ENCODE data around the gene RAB36. TPM values are rescaled to one million over a fixed set of nuclear protein-coding genes. Genes with fewer than 3 reads are reported as not detected.

RAB36 gene
- total RNA-seq, 1 donor from 2014 or later = 2.2 TPM

GRCh38 chr22:23164091-23164490 lies 18.8 kb downstream of the RAB36 start:
- no peak for TF ChIP-seq CTCF (IDR thresholded peaks at IDR 0.05; ENCODE audit: unreplicated experiment)
- H3K9me3 Mint-ChIP-seq (ENCODE audit: unreplicated experiment) = no peaks in the 10 kb centered on the region
- DNase-seq (ENCODE audit: low spot score) = no peak
- H3K4me1 Mint-ChIP-seq (ENCODE audit: unreplicated experiment) = no peaks in the 10 kb centered on the region
- peaks cover 3% of the 10 kb centered on the region for H3K36me3 Mint-ChIP-seq (ENCODE audit: low read depth, unreplicated experiment)
- peaks cover 2% of the 10 kb centered on the region for H3K27me3 Mint-ChIP-seq (ENCODE audit: unreplicated experiment)
- no peak overlapping the region for H3K4me3 Mint-ChIP-seq (ENCODE audit: unreplicated experiment)
- no peak overlapping the region for H3K27ac Mint-ChIP-seq (ENCODE audit: unreplicated experiment)

- peaks cover 3% of the 10 kb centered on the region for H3K36me3 Mint-ChIP-seq (ENCODE audit: low read depth, unreplicated experiment)
- no peaks in the 10 kb centered on the region for H3K9me3 Mint-ChIP-seq (ENCODE audit: unreplicated experiment)
- H3K4me1 Mint-ChIP-seq (ENCODE audit: unreplicated experiment) = no peaks in the 10 kb centered on the region
- no peak overlapping the region for H3K27ac Mint-ChIP-seq (ENCODE audit: unreplicated experiment)
- H3K27me3 Mint-ChIP-seq (ENCODE audit: unreplicated experiment) = peaks cover 2% of the 10 kb centered on the region
- H3K4me3 Mint-ChIP-seq (ENCODE audit: unreplicated experiment) = no peak overlapping the region
- no peak for DNase-seq (ENCODE audit: low spot score)
- no peak for TF ChIP-seq CTCF (IDR thresholded peaks at IDR 0.05; ENCODE audit: unreplicated experiment)
Measured at GRCh38 chr22:23166042-23166831, 21.0 kb downstream of the RAB36 start.

- no peak for TF ChIP-seq CTCF (IDR thresholded peaks at IDR 0.05; ENCODE audit: unreplicated experiment)
- no peak overlapping the region for H3K27ac Mint-ChIP-seq (ENCODE audit: unreplicated experiment)
- H3K4me1 Mint-ChIP-seq (ENCODE audit: unreplicated experiment) = no peaks in the 10 kb centered on the region
- peaks cover 2% of the 10 kb centered on the region for H3K27me3 Mint-ChIP-seq (ENCODE audit: unreplicated experiment)
- H3K4me3 Mint-ChIP-seq (ENCODE audit: unreplicated experiment) = no peak overlapping the region
- no peak for DNase-seq (ENCODE audit: low spot score)
- H3K36me3 Mint-ChIP-seq (ENCODE audit: low read depth, unreplicated experiment) = peaks cover 3% of the 10 kb centered on the region
- H3K9me3 Mint-ChIP-seq (ENCODE audit: unreplicated experiment) = no peaks in the 10 kb centered on the region
Measured at GRCh38 chr22:23166841-23167616, 21.8 kb downstream of the RAB36 start.

- H3K27me3 Mint-ChIP-seq (ENCODE audit: unreplicated experiment) = no peaks in the 10 kb centered on the region
- no peak for DNase-seq (ENCODE audit: low spot score)
- peaks cover 3% of the 10 kb centered on the region for H3K36me3 Mint-ChIP-seq (ENCODE audit: low read depth, unreplicated experiment)
- no peak overlapping the region for H3K4me3 Mint-ChIP-seq (ENCODE audit: unreplicated experiment)
- no peaks in the 10 kb centered on the region for H3K4me1 Mint-ChIP-seq (ENCODE audit: unreplicated experiment)
- no peak overlapping the region for H3K27ac Mint-ChIP-seq (ENCODE audit: unreplicated experiment)
- no peaks in the 10 kb centered on the region for H3K9me3 Mint-ChIP-seq (ENCODE audit: unreplicated experiment)
- TF ChIP-seq CTCF (IDR thresholded peaks at IDR 0.05; ENCODE audit: unreplicated experiment) = no peak
Measured at GRCh38 chr22:23168391-23169042, 23.2 kb downstream of the RAB36 start.

Data from endothelial cell (in vitro differentiated cells).